HepG2 (cell line): ENCODE results near the gene KAT6B.

Experiments
- ARID2 ChIP-seq: sonication (generic); formaldehyde crosslinking; IDR thresholded peaks from 2 replicates; pipeline ENCODE4 v1.8.1; 2022; ENCODE audit warnings: mild to moderate bottlenecking, missing genetic modification reagents, borderline replicate concordance
- ESRRA ChIP-seq: sonication (generic); formaldehyde crosslinking; IDR thresholded peaks from 2 replicates; pipeline ENCODE4 v1.5.1; 2020; ENCODE audit warnings: mild to moderate bottlenecking, low read depth, missing genetic modification reagents
- PHF5A ChIP-seq: IDR thresholded peaks from one replicate; pipeline ENCODE4 v1.6.1; 2018; ENCODE audit warnings: low read depth, missing genetic modification reagents; ENCODE audit not compliant: unreplicated experiment
- RFX5 ChIP-seq: IDR thresholded peaks from 2 replicates; pipeline ENCODE4 v1.6.1; 2011; ENCODE audit warnings: low read depth, low read length, improper control_type of control experiment
- ZFYVE20 ChIP-seq: sonication (generic); formaldehyde crosslinking; IDR thresholded peaks from 2 replicates; pipeline ENCODE4 v1.8.0; 2023; ENCODE audit warnings: low read depth, mild to moderate bottlenecking, moderate library complexity, missing genetic modification reagents, borderline replicate concordance
- ZNF331 ChIP-seq: sonication (generic); formaldehyde crosslinking; IDR thresholded peaks from 2 replicates; pipeline ENCODE4 v1.4.0; 2020; ENCODE audit warnings: missing genetic modification reagents

- TF ChIP-seq ZFYVE20 (CRISPR knock-in tag) (no peak), ESRRA (CRISPR knock-in tag) (no peak), ZNF331 (CRISPR knock-in tag) (no peak), ARID2 (no peak), RFX5 (no peak), PHF5A (CRISPR knock-in tag) (no peak)
Observed at GRCh38 chr10:75073442-75073841, 247.0 kb downstream of the KAT6B start.
